Measurements from ENCODE around the gene TEX29. TPM values are rescaled to one million over a fixed set of nuclear protein-coding genes. Genes with fewer than 3 reads are reported as not detected.

The TEX29 gene
- total RNA-seq, 1 experiment from 2014 or later: 0.45 TPM

GRCh38 chr13:111292710-111293485 lies 27.5 kb upstream of the TEX29 start:
- no peaks in the 10 kb centered on the region for H3K9me3 ChIP-seq (ENCODE audit: low read depth, low read length, poor library complexity, severe bottlenecking)
- no peaks in the 10 kb centered on the region for H3K4me1 ChIP-seq (ENCODE audit: insufficient read depth, low read length, poor library complexity, severe bottlenecking)
- ChIA-PET CTCF (no interaction called here), POLR2A (ENCODE audit: low non-redundant PET) (no interaction called here)
- TF ChIP-seq CTCF (conservative IDR thresholded peaks at IDR 0.05; ENCODE audit: low read depth, low read length) (no peak), EZH2 (IDR thresholded peaks at IDR 0.05; ENCODE audit: borderline replicate concordance, low read depth, low read length, poor library complexity, severe bottlenecking) (no peak)
- BruUV-seq (replicated peaks): no TSS peak
- no peak overlapping the region for H3K4me3 ChIP-seq (ENCODE audit: low read depth, low read length, poor library complexity, severe bottlenecking)
- no peaks in the 10 kb centered on the region for H3K27me3 ChIP-seq (replicated peaks; ENCODE audit: insufficient read depth, low read depth, low read length, poor library complexity)
- peaks cover 9% of the 10 kb centered on the region for H3K36me3 ChIP-seq (ENCODE audit: insufficient read depth, low read length, poor library complexity, severe bottlenecking)
- DNase-seq (ENCODE audit: low spot score): no peak
- H3K27ac ChIP-seq (ENCODE audit: low read depth, low read length, poor library complexity, severe bottlenecking): no peak overlapping the region
- intact Hi-C loops (cut with micrococcal nuclease; ENCODE audit: unreplicated experiment): no loop called here

GRCh38 chr13:111295886-111296285 lies 24.6 kb upstream of the TEX29 start:
- no peaks in the 10 kb centered on the region for H3K27me3 ChIP-seq (replicated peaks; ENCODE audit: insufficient read depth, low read depth, low read length, poor library complexity)
- ChIA-PET POLR2A (ENCODE audit: low non-redundant PET) (no interaction called here), CTCF (interaction anchor here (0.7 kb wide), 1 partner anchor 349 kb away, joined by 9 read pairs; no protein-coding TSS in a partner anchor)
- no TSS peak for BruUV-seq (replicated peaks)
- H3K4me3 ChIP-seq (ENCODE audit: low read depth, low read length, poor library complexity, severe bottlenecking): no peak overlapping the region
- intact Hi-C loops (cut with micrococcal nuclease; ENCODE audit: unreplicated experiment): no loop called here
- no peak overlapping the region for H3K27ac ChIP-seq (ENCODE audit: low read depth, low read length, poor library complexity, severe bottlenecking)
- H3K4me1 ChIP-seq (ENCODE audit: insufficient read depth, low read length, poor library complexity, severe bottlenecking): no peaks in the 10 kb centered on the region
- no peak for DNase-seq (ENCODE audit: low spot score)
- H3K36me3 ChIP-seq (ENCODE audit: insufficient read depth, low read length, poor library complexity, severe bottlenecking): peaks cover 5% of the 10 kb centered on the region
- no peaks in the 10 kb centered on the region for H3K9me3 ChIP-seq (ENCODE audit: low read depth, low read length, poor library complexity, severe bottlenecking)
- TF ChIP-seq CTCF (conservative IDR thresholded peaks at IDR 0.05; ENCODE audit: low read depth, low read length) (no peak), EZH2 (IDR thresholded peaks at IDR 0.05; ENCODE audit: borderline replicate concordance, low read depth, low read length, poor library complexity, severe bottlenecking) (no peak)

GRCh38 chr13:111296417-111296816 lies 24.0 kb upstream of the TEX29 start:
- CTCF ChIA-PET: no interaction called here
- H3K4me3 ChIP-seq (ENCODE audit: low read depth, low read length, poor library complexity, severe bottlenecking): no peak overlapping the region
- POLR2A ChIA-PET (ENCODE audit: low non-redundant PET): no interaction called here
- H3K9me3 ChIP-seq (ENCODE audit: low read depth, low read length, poor library complexity, severe bottlenecking): no peaks in the 10 kb centered on the region
- BruUV-seq (replicated peaks): no TSS peak
- H3K4me1 ChIP-seq (ENCODE audit: insufficient read depth, low read length, poor library complexity, severe bottlenecking): no peaks in the 10 kb centered on the region
- H3K27ac ChIP-seq (ENCODE audit: low read depth, low read length, poor library complexity, severe bottlenecking): no peak overlapping the region
- intact Hi-C loops (cut with micrococcal nuclease; ENCODE audit: unreplicated experiment): no loop called here
- no peak for DNase-seq (ENCODE audit: low spot score)
- no peaks in the 10 kb centered on the region for H3K27me3 ChIP-seq (replicated peaks; ENCODE audit: insufficient read depth, low read depth, low read length, poor library complexity)
- no peak for TF ChIP-seq EZH2 (IDR thresholded peaks at IDR 0.05; ENCODE audit: borderline replicate concordance, low read depth, low read length, poor library complexity, severe bottlenecking)
- TF ChIP-seq CTCF (conservative IDR thresholded peaks at IDR 0.05; ENCODE audit: low read depth, low read length): no peak
- H3K36me3 ChIP-seq (ENCODE audit: insufficient read depth, low read length, poor library complexity, severe bottlenecking): peaks cover 8% of the 10 kb centered on the region
